HG03064 (cell line): Measurements from ENCODE around the gene ODF2.
"Not testable (repeated sequence)": the region's sequence is repeated elsewhere in the genome, so short reads cannot be mapped to it uniquely, and the experiment has no call there.

ENCODE experiments used
- ATAC-seq: cut with Tn5 transposase; IDR thresholded peaks from one replicate; pipeline ENCODE4 v1.9.1; 2021; ENCODE audit warnings: low read depth; ENCODE audit not compliant: unreplicated experiment

Gene ODF2

GRCh38 chr9:128455849-128456612, at the start of gene ODF2:
TSS of gene ODF2 (plus strand) at chr9:128456006. CDS start at chr9:128456092, 86 bp downstream.
- peak; percentile 77 for ATAC-seq

- ATAC-seq = no peak
Measured at GRCh38 chr9:128406848-128407391, 48.9 kb upstream of the ODF2 start.

GRCh38 chr9:128408963-128409431, 46.8 kb upstream of the ODF2 start:
- no peak for ATAC-seq

GRCh38 chr9:128409450-128409849, 46.4 kb upstream of the ODF2 start:
- no peak for ATAC-seq

- no peak for ATAC-seq
Measured at GRCh38 chr9:128409978-128410377, 45.8 kb upstream of the ODF2 start.

- no peak for ATAC-seq
Measured at GRCh38 chr9:128411364-128412119, 44.3 kb upstream of the ODF2 start.

- no peak for ATAC-seq
Measured at GRCh38 chr9:128412120-128412790, 43.6 kb upstream of the ODF2 start.

GRCh38 chr9:128413728-128414127, 42.1 kb upstream of the ODF2 start:
- not testable (repeated sequence) for ATAC-seq

- no peak for ATAC-seq
Measured at GRCh38 chr9:128414461-128414860, 41.3 kb upstream of the ODF2 start.

GRCh38 chr9:128415281-128415680, 40.5 kb upstream of the ODF2 start:
- ATAC-seq = no peak

- no peak for ATAC-seq
Measured at GRCh38 chr9:128416014-128416413, 39.8 kb upstream of the ODF2 start.

- no peak for ATAC-seq
Measured at GRCh38 chr9:128416432-128417019, 39.3 kb upstream of the ODF2 start.

- no peak for ATAC-seq
Measured at GRCh38 chr9:128419061-128419925, 36.5 kb upstream of the ODF2 start.

- ATAC-seq = peak; percentile 85
Measured at GRCh38 chr9:128420060-128420650, 35.7 kb upstream of the ODF2 start.

- peak; percentile 80 for ATAC-seq
Measured at GRCh38 chr9:128420651-128421481, 34.9 kb upstream of the ODF2 start, which contains the start of gene CERCAM. TSS of gene CERCAM (plus strand) at chr9:128420857. CDS start at chr9:128420878, 21 bp downstream.

GRCh38 chr9:128421482-128421996, 34.3 kb upstream of the ODF2 start:
- no peak for ATAC-seq

GRCh38 chr9:128422022-128422782, 33.6 kb upstream of the ODF2 start:
- not testable (repeated sequence) for ATAC-seq
